Panc1 (cell line): ENCODE data around the gene FIGNL2. TPM values are rescaled to one million over a fixed set of nuclear protein-coding genes. Genes with fewer than 3 reads are reported as not detected.
"Not testable (repeated sequence)": the region's sequence is repeated elsewhere in the genome, so short reads cannot be mapped to it uniquely, and the experiment has no call there.

ENCODE experiments used
- ATAC-seq: fragments of 200-7000 bp; cut with Tn5 transposase; 2 replicates; pipeline ENCODE4 v1.9.1; 2020; ENCODE audit warnings: mild to moderate bottlenecking, moderate library complexity
- BruUV-seq: library from RNA; stranded (reverse); fragments of 400-500 nt; replicated peaks from 2 replicates; lab custom pipeline; 2021; lab: Mats Ljungman, UMichigan
- CTCF ChIA-PET: fragments of 300-600 bp; sonication (Branson Sonifier 250); formaldehyde crosslinking; loops from one replicate; lab custom pipeline; 2022; ENCODE audit warnings: antibody characterized with exemption; lab: Charles Lee
- POLR2A ChIA-PET: fragments of 300-600 bp; sonication (Branson Sonifier 250); formaldehyde crosslinking; loops from one replicate; lab custom pipeline; 2022; ENCODE audit warnings: antibody characterized with exemption; lab: Charles Lee
- DNase-seq: peaks from one replicate; pipeline ENCODE4 v3.0.0-alpha.2; 2010; ENCODE audit warnings: low read depth, low spot score
- H3K27ac ChIP-seq: 2 replicates; pipeline ENCODE4 v1.5.1; 2011; ENCODE audit warnings: mild to moderate bottlenecking, low read length, inconsistent platforms
- H3K27me3 ChIP-seq: fragments of 200-500 bp; sonication (Bioruptor generic); 2 replicates; pipeline ENCODE4 v1.6.0; 2014; ENCODE audit warnings: low read length, inconsistent platforms; ENCODE audit not compliant: control insufficient read depth, insufficient read depth
- H3K36me3 ChIP-seq: fragments of 200-500 bp; sonication (Bioruptor generic); 2 replicates; pipeline ENCODE4 v1.5.1; 2014; ENCODE audit warnings: inconsistent platforms, mild to moderate bottlenecking, low read length, moderate library complexity; ENCODE audit not compliant: control insufficient read depth, insufficient read depth
- H3K4me1 ChIP-seq: 2 replicates; pipeline ENCODE4 v1.5.1; 2011; ENCODE audit warnings: inconsistent platforms, mild to moderate bottlenecking, low read length, moderate library complexity; ENCODE audit not compliant: control insufficient read depth, insufficient read depth
- H3K4me3 ChIP-seq, 2 experiments: 2 replicates each; pipeline ENCODE4 v1.5.1; 2011 to 2012; ENCODE audit warnings: low read depth in 2 of 2, low read length in 2 of 2, mild to moderate bottlenecking in 2 of 2, inconsistent platforms in 1 of 2, moderate library complexity in 1 of 2
- H3K9me3 ChIP-seq: fragments of 200-500 bp; sonication (Bioruptor generic); 2 replicates; pipeline ENCODE4 v1.5.1; 2014; ENCODE audit warnings: low read depth, mild to moderate bottlenecking, inconsistent platforms, low read length, moderate library complexity; ENCODE audit not compliant: control insufficient read depth, insufficient read depth
- CTCF ChIP-seq: fragments of 450-650 bp; IDR thresholded peaks from 2 replicates; pipeline ENCODE4 v1.5.1; 2017; ENCODE audit warnings: mild to moderate bottlenecking
- POLR2AphosphoS5 ChIP-seq: IDR thresholded peaks from 2 replicates; pipeline ENCODE4 v1.6.1; 2012; ENCODE audit warnings: mild to moderate bottlenecking, low read depth, low read length, moderate library complexity
- REST ChIP-seq, 2 experiments: IDR thresholded peaks; 2 replicates each; pipeline ENCODE4 v1.6.1; 2011 to 2012; ENCODE audit warnings: low read depth in 2 of 2, control low read depth in 1 of 2, low read length in 1 of 2, mild to moderate bottlenecking in 1 of 2, moderate library complexity in 1 of 2; ENCODE audit not compliant: insufficient read depth in 1 of 2
- in situ Hi-C: cut with HindIII; loops from 2 replicates; pipeline ENCODE4 v1.10.0; 2016; ENCODE audit warnings: low sequenced_read_pairs, low pct_unique_long_range_greater_than_20kb
- intact Hi-C: fragments of 100-400 bp; cut with micrococcal nuclease; formaldehyde crosslinking; loops from one replicate; pipeline ENCODE4 v1.10.0; 2022; ENCODE audit not compliant: unreplicated experiment
- total RNA-seq: library from RNA; stranded (reverse); gene quantifications from one replicate; pipeline ENCODE4 v1.2.1, GENCODE V29; 2021; ENCODE audit not compliant: unreplicated experiment

Gene FIGNL2
- total RNA-seq, 1 experiment from 2014 or later: 0.23 TPM

- ATAC-seq (no peak), DNase-seq (no peak)
- Histone ChIP-seq H3K4me1 (no peaks in the 10 kb centered on the region), H3K36me3 (no peaks in the 10 kb centered on the region), H3K9me3 (no peaks in the 10 kb centered on the region), H3K4me3 (no peak overlapping the region), H3K27ac (no peak overlapping the region), H3K27me3 (no peaks in the 10 kb centered on the region)
- ChIA-PET POLR2A (no interaction called here), CTCF (no interaction called here)
- no TSS peak for BruUV-seq
- in situ Hi-C loops: no loop called here
- intact Hi-C loops: no loop called here
- TF ChIP-seq POLR2AphosphoS5 (no peak), CTCF (no peak)
These were observed 47.5 kb downstream of the FIGNL2 start for GRCh38 chr12:51801027-51801426.

- DNase-seq (no peak), ATAC-seq (no peak)
- intact Hi-C loops: no loop called here
- CTCF ChIA-PET: no interaction called here
- in situ Hi-C loops: no loop called here
- H3K9me3 ChIP-seq: no peaks in the 10 kb centered on the region
- H3K4me3 ChIP-seq: no peak overlapping the region
- no peak for TF ChIP-seq CTCF
- TF ChIP-seq REST (IDR thresholded peaks at IDR 0.05; ENCODE audit: insufficient read depth in 1 of 2, low read depth in 2 of 2, low read length in 1 of 2): no peak
- TF ChIP-seq POLR2AphosphoS5: no peak
- no peaks in the 10 kb centered on the region for H3K36me3 ChIP-seq
- no peak overlapping the region for H3K27ac ChIP-seq
- H3K4me1 ChIP-seq: no peaks in the 10 kb centered on the region
- H3K27me3 ChIP-seq: no peaks in the 10 kb centered on the region
- no TSS peak for BruUV-seq
- POLR2A ChIA-PET: interaction anchor here (0.5 kb wide), 1 partner anchor 114 kb away, joined by 3 read pairs; no protein-coding TSS in a partner anchor
These were observed 50.0 kb downstream of the FIGNL2 start for GRCh38 chr12:51798501-51798900.

GRCh38 chr12:51798051-51798450, 50.5 kb downstream of the FIGNL2 start:
- DNase-seq, H3K27ac ChIP-seq, intact Hi-C loops, CTCF ChIA-PET, H3K9me3 ChIP-seq, ATAC-seq, BruUV-seq, in situ Hi-C loops, H3K4me3 ChIP-seq, H3K4me1 ChIP-seq, H3K36me3 ChIP-seq, H3K27me3 ChIP-seq: not testable (repeated sequence)
- POLR2A ChIA-PET: interaction anchor here (0.5 kb wide), 1 partner anchor 113 kb away, joined by 3 read pairs; no protein-coding TSS in a partner anchor
